Suprapubic skin (tissue), 4 donors: ENCODE results near the gene RCBTB2. TPM values are rescaled to one million over a fixed set of nuclear protein-coding genes. Genes with fewer than 3 reads are reported as not detected.

Source experiments
- DNase-seq, 2 donors: peaks; one replicate each; pipeline ENCODE4 v3.0.0-alpha.2; 2019; ENCODE audit warnings: low spot score in 2 of 2
- H3K27ac ChIP-seq: fragments of 200-600 bp; sonication (generic); one replicate; pipeline ENCODE4 v1.5.1; 2019
- H3K27me3 ChIP-seq: fragments of 200-600 bp; sonication (generic); one replicate; pipeline ENCODE4 v1.5.1; 2019
- H3K36me3 ChIP-seq: fragments of 200-600 bp; sonication (generic); one replicate; pipeline ENCODE4 v1.5.1; 2019
- H3K4me1 ChIP-seq: fragments of 200-600 bp; sonication (generic); one replicate; pipeline ENCODE4 v1.5.1; 2019
- H3K4me3 ChIP-seq: fragments of 200-600 bp; sonication (generic); one replicate; pipeline ENCODE4 v1.5.1; 2019; ENCODE audit warnings: mild to moderate bottlenecking
- H3K9me3 ChIP-seq: fragments of 200-600 bp; sonication (generic); one replicate; pipeline ENCODE4 v1.5.1; 2019
- CTCF ChIP-seq, 2 donors: fragments of 200-600 bp in 1 of 2; fragments of 450-650 bp in 1 of 2; sonication (generic) in 1 of 2; IDR thresholded peaks; one replicate each; pipeline ENCODE4 v1.5.1; 2016 to 2019; ENCODE audit warnings: antibody characterized with exemption in 2 of 2, mild to moderate bottlenecking in 1 of 2, moderate library complexity in 1 of 2
- EP300 ChIP-seq: sonication (generic); formaldehyde crosslinking; IDR thresholded peaks from one replicate; pipeline ENCODE4 v1.6.1; 2017; ENCODE audit warnings: antibody characterized with exemption
- POLR2A ChIP-seq, 2 donors: fragments of 450-650 bp; IDR thresholded peaks; one replicate each; pipeline ENCODE4 v1.6.1; 2017; ENCODE audit warnings: antibody characterized with exemption in 2 of 2, mild to moderate bottlenecking in 2 of 2, moderate library complexity in 2 of 2
- POLR2AphosphoS5 ChIP-seq, 3 donors: sonication (generic); formaldehyde crosslinking; IDR thresholded peaks; one replicate each; pipeline ENCODE4 v1.6.1; 2017; ENCODE audit warnings: antibody characterized with exemption in 3 of 3
- WGBS: methylation state at CpG from one replicate; pipeline ENCODE4 v1.1.5; 2018; 5-methylcytosine and 5-hydroxymethylcytosine counted together
- total RNA-seq, 4 donors: library from RNA; depleted of rRNA; stranded (reverse); fragments of >200 nt; gene quantifications; one replicate each; pipeline ENCODE4 v1.1.0, GENCODE V29; 2016

The RCBTB2 gene
- total RNA-seq, 4 donors from 2014 or later = 2.9 to 5.8 (median 4.4) TPM

DNA sequence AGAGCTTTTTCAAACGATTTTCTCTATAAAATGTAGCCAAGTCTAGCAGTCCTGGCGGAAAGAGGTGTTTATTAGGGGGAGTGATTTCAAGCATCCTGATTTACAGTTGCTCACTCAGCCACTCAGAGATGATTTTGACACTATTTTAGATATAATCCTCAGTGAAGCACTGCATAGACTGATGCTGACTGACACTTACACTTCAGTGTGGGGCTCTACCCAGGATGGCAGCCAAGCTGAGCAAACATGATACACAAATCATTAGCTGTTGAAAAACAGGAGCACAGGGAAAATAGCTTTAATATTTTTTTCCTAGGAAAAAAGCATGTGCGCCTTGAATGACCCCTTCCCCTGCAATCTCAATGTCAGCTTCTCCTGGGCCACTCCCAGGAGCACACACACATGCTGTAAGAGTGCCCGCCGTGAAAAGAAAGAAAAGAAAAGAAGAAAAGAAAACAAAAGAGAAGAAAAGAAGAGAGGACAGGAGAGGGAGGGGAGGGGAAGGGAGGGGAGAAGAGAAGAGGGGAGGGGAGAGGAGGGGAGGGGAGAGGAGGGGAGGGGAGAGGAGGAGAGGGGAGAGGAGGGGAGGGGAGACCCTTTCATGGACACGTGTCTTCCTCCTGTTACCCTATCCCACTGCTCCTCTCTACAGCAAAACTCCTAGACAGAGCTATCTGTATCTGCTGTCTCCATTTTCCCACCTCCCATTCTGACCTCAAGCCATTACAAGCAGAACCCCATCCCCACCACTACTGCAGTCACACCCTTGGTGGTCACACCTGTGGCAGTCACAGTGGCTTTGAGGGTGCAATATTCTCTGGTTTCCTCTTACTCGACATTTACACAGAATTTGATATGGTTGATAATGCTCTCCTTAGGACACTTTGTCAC lies 36.4 kb downstream of the RCBTB2 start:
- WGBS = 71% methylated on average over 7 of the region's 7 CpGs
- Histone ChIP-seq H3K27me3 (no peaks in the 10 kb centered on the region), H3K4me1 (peaks cover 44% of the 10 kb centered on the region), H3K4me3 (no peak overlapping the region), H3K9me3 (no peaks in the 10 kb centered on the region), H3K36me3 (no peaks in the 10 kb centered on the region), H3K27ac (no peak overlapping the region)
- TF ChIP-seq POLR2A (IDR thresholded peaks at IDR 0.05) = no peak
- TF ChIP-seq EP300 = no peak
- no peak for TF ChIP-seq CTCF (IDR thresholded peaks at IDR 0.05)
- TF ChIP-seq POLR2AphosphoS5 (IDR thresholded peaks at IDR 0.05) = no peak
- DNase-seq = no peak

DNA sequence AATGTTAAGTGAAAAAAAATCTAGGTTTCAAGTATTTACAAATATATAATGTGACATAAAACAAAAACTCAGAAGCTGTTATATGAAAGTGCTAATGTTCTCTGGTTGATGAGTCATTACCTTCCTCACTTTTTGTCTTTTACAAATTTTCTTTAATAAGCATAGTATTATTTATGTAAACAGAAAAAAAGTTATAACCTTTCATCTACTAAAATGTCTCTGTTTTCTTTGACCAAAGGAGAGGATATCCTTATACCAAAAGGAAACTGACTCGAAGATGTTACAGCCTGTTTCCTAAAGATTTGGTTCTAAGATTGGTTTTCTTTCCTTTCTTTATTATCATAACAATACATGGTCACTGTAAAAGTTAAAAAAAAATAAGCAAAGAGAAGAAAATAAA lies 38.0 kb downstream of the RCBTB2 start:
- WGBS = 82% methylated on average over 1 of the region's 1 CpG
- H3K27ac ChIP-seq = no peak overlapping the region
- H3K4me1 ChIP-seq = peaks cover 37% of the 10 kb centered on the region
- H3K4me3 ChIP-seq = no peak overlapping the region
- H3K9me3 ChIP-seq = no peaks in the 10 kb centered on the region
- H3K27me3 ChIP-seq = no peaks in the 10 kb centered on the region
- TF ChIP-seq CTCF (IDR thresholded peaks at IDR 0.05) = no peak
- no peak for TF ChIP-seq POLR2AphosphoS5 (IDR thresholded peaks at IDR 0.05)
- TF ChIP-seq POLR2A (IDR thresholded peaks at IDR 0.05) = no peak
- TF ChIP-seq EP300 = no peak
- no peak for DNase-seq
- H3K36me3 ChIP-seq = no peaks in the 10 kb centered on the region

DNA sequence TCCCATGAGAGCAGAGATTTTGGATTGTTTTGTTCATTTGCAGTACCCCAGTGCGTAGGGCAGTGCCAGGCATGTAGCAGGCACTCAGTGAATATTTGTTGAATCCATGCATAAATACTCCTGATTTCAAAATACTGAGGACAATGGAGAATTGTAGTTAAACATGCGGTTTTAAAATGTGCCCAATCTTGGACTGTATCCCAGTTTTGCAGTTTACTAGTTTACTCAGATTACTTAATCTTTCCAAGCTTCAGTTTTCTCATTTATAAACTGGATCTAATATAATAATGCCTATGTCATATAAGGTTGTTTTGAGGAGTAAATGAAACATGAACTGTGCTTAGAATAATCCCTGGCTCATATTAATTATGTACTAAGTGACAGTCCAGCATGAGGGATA lies 39.0 kb downstream of the RCBTB2 start:
- peak overlapping the region; percentile 59 for H3K27ac ChIP-seq
- no peaks in the 10 kb centered on the region for H3K9me3 ChIP-seq
- H3K36me3 ChIP-seq = no peaks in the 10 kb centered on the region
- 61% methylated on average over 2 of the region's 2 CpGs for WGBS
- H3K4me3 ChIP-seq = no peak overlapping the region
- no peak for TF ChIP-seq POLR2A (IDR thresholded peaks at IDR 0.05)
- no peak for TF ChIP-seq POLR2AphosphoS5 (IDR thresholded peaks at IDR 0.05)
- H3K27me3 ChIP-seq = no peaks in the 10 kb centered on the region
- DNase-seq = no peak
- peaks cover 37% of the 10 kb centered on the region for H3K4me1 ChIP-seq

- peak overlapping the region; percentile 59 for H3K27ac ChIP-seq
- no peaks in the 10 kb centered on the region for H3K9me3 ChIP-seq
- no peak for DNase-seq
- no peaks in the 10 kb centered on the region for H3K27me3 ChIP-seq
- H3K4me3 ChIP-seq = peak overlapping the region; percentile 41
- H3K36me3 ChIP-seq = no peaks in the 10 kb centered on the region
- WGBS = 59% methylated on average over 4 of the region's 4 CpGs
- H3K4me1 ChIP-seq = peaks cover 37% of the 10 kb centered on the region
- no peak for TF ChIP-seq POLR2AphosphoS5 (IDR thresholded peaks at IDR 0.05)
These were observed 39.7 kb downstream of the RCBTB2 start for GRCh38 chr13:48493066-48493765.

GRCh38 chr13:48492470-48493065 lies 40.3 kb downstream of the RCBTB2 start:
- peak overlapping the region; percentile 59 for H3K27ac ChIP-seq
- DNase-seq = peak; percentile 88 to 89
- no peaks in the 10 kb centered on the region for H3K36me3 ChIP-seq
- 29% methylated on average over 16 of the region's 16 CpGs for WGBS
- peaks cover 37% of the 10 kb centered on the region for H3K4me1 ChIP-seq
- no peaks in the 10 kb centered on the region for H3K27me3 ChIP-seq
- TF ChIP-seq POLR2AphosphoS5 (IDR thresholded peaks at IDR 0.05) (peak in 1 of 3 donors; percentile 45), POLR2A (IDR thresholded peaks at IDR 0.05) (no peak)
- no peaks in the 10 kb centered on the region for H3K9me3 ChIP-seq
- H3K4me3 ChIP-seq = peak overlapping the region; percentile 41

- peaks cover 37% of the 10 kb centered on the region for H3K4me1 ChIP-seq
- no peaks in the 10 kb centered on the region for H3K27me3 ChIP-seq
- H3K27ac ChIP-seq = peak overlapping the region; percentile 59
- WGBS = 46% methylated on average over 1 of the region's 1 CpG
- H3K9me3 ChIP-seq = no peaks in the 10 kb centered on the region
- TF ChIP-seq EP300 (no peak), CTCF (IDR thresholded peaks at IDR 0.05) (no peak), POLR2A (IDR thresholded peaks at IDR 0.05) (no peak), POLR2AphosphoS5 (IDR thresholded peaks at IDR 0.05) (no peak)
- peak overlapping the region; percentile 41 for H3K4me3 ChIP-seq
- DNase-seq = no peak
- H3K36me3 ChIP-seq = no peaks in the 10 kb centered on the region
These were observed 40.8 kb downstream of the RCBTB2 start for GRCh38 chr13:48492096-48492440.
